ENCODE measurements around the gene UNC79.

UNC79 gene

GRCh38 chr14:93536945-93537344 lies 106.2 kb downstream of the UNC79 start:
- peak; percentile 42 for TF ChIP-seq CTCF (conservative IDR thresholded peaks at IDR 0.05)
- H3K27ac ChIP-seq: no peak overlapping the region

GRCh38 chr14:93537951-93538350 lies 107.2 kb downstream of the UNC79 start:
- H3K27ac ChIP-seq: no peak overlapping the region
- no peak for TF ChIP-seq CTCF (conservative IDR thresholded peaks at IDR 0.05)

GRCh38 chr14:93538413-93538812 lies 107.7 kb downstream of the UNC79 start:
- H3K27ac ChIP-seq: no peak overlapping the region
- TF ChIP-seq CTCF (conservative IDR thresholded peaks at IDR 0.05): no peak

GRCh38 chr14:93540235-93540634 lies 109.5 kb downstream of the UNC79 start:
- no peak for TF ChIP-seq CTCF (conservative IDR thresholded peaks at IDR 0.05)
- no peak overlapping the region for H3K27ac ChIP-seq

GRCh38 chr14:93543766-93544165 lies 113.0 kb downstream of the UNC79 start:
- H3K27ac ChIP-seq: no peak overlapping the region
- peak; percentile 68 for TF ChIP-seq CTCF (conservative IDR thresholded peaks at IDR 0.05)

GRCh38 chr14:93544212-93544611 lies 113.5 kb downstream of the UNC79 start:
- no peak overlapping the region for H3K27ac ChIP-seq
- TF ChIP-seq CTCF (conservative IDR thresholded peaks at IDR 0.05): no peak

GRCh38 chr14:93546642-93547041 lies 115.9 kb downstream of the UNC79 start:
- no peak for TF ChIP-seq CTCF (conservative IDR thresholded peaks at IDR 0.05)
- H3K27ac ChIP-seq: no peak overlapping the region

Data from VCaP (cell line).